GM19372 (cell line): Measurements from ENCODE around the gene CCDC177.

ENCODE experiments used
- ATAC-seq: cut with Tn5 transposase; IDR thresholded peaks from one replicate; pipeline ENCODE4 v1.9.1; 2021; ENCODE audit warnings: mild to moderate bottlenecking, low read depth, moderate library complexity; ENCODE audit not compliant: unreplicated experiment

Gene CCDC177

GRCh38 chr14:69574263-69574953 is at the start of gene CCDC177:
TSS of gene CCDC177 (minus strand) at chr14:69574871. CDS start at chr14:69573622, 1,249 bp downstream.
- no peak for ATAC-seq

DNA sequence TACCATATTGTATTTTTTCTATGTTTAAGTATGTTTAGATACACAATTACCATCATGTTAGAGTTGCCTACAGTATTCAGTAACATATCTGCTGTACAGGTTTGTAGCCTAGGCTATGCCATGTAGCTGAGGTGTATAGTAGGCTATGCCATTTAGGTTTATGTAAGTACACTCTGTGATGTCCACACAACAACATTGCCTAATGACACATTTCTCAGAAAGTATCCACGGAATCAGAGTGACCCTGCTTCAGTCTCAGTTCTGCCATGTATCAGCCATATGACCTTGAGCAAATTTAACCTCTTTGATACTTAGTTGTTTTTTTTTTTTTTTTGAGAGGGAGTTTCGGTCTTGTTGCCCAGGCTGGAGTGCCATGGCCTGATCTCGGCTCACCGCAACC is 49.5 kb upstream of the CCDC177 start:
- no peak for ATAC-seq

DNA sequence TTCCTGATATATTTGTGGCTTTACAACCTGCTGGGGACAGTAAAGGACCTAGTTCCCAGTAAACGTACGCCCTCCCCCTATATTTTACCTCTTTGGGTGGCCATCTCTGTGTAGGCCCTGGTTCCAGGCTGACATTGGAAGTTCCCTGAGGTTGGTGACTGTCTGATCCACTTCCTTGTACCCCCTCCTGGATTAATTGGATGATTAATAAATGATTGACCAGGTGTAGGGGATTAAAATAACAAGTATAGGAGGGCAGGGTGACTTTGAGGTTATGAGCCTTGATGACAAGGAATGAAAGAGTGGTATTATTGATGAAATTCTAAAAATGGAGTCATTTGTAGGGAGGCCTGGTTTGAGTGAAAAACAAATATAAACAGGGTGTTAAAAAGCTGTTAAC is 46.3 kb upstream of the CCDC177 start:
- ATAC-seq, result no peak

DNA sequence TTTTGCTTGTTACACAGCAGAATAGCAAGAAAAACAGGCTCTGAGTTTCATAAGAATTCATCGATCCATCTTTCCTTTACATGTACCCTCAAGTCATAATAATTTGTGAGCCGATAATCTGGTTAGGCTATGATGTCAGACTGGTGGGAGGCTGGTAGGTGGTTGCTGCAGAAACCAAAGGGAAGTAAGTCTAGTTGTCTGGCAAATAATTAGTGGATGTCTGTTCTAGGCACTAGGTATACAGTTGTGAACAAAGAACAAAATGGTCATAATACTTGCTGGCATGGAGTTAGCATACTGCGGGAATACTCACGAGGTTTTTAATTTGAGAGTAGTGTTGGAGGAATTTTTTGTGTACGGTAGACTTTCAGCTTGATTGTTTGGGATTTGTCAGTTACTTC is 45.5 kb upstream of the CCDC177 start:
- ATAC-seq, result no peak

DNA sequence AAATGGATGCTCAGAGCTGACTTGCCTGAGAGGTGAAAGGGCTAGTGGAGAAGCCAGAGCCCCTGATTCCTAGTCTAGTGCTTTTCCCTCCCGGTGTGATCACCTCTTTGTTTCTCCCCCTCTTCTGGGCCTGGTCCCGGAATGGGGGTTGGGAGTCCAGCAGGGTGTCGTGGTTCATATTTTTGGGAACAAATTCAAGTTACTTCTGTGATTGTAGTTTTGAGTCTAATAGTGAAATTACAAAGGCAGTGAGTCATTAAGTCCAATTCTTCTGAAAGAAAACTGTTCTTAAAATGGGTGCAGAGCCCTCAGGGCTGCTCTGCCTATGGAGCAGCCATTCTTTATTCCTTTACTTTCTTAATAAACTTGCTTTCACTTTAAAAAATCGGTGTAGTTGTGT is 44.3 kb upstream of the CCDC177 start:
- no peak for ATAC-seq

DNA sequence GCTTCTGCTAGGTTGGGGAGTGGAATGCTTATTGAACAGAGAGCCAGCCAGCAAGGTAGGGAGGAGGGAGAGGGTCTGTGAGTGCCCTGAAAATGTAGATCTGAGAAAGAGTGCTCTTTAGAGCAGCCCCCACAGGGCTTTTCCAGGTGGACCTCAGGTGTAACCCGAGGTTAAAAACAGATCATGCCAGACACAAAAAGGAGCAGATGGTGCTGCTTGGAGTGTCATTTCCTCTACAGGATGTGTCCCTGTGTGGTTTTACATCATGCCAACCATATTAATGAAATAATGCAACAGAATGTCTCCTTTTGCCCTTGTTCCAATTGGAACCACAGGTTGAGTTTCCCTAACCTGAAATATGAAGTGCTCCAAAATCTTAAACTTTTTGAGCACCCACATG is 43.1 kb upstream of the CCDC177 start:
- no peak for ATAC-seq

DNA sequence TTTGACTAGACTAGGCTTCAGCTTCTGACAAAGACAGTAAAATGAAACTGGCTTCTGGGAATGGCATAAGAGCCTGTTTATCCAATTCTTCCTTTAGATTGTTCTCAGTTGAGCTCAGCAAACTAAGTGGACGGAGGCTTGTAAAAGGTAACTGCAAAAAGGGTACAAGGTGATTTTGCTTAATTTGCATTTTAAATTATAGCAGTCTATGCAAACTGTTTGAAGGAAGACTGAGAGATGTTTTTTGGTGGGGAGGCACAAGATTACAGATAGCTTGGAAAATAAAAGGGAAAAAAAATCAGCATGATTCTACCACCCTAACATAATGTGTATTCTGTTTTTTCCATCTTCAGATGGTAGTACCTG is 41.7 kb upstream of the CCDC177 start:
- ATAC-seq, result no peak

- peak; percentile 44 for ATAC-seq
Observed at GRCh38 chr14:69615496-69616407, 41.1 kb upstream of the CCDC177 start.

DNA sequence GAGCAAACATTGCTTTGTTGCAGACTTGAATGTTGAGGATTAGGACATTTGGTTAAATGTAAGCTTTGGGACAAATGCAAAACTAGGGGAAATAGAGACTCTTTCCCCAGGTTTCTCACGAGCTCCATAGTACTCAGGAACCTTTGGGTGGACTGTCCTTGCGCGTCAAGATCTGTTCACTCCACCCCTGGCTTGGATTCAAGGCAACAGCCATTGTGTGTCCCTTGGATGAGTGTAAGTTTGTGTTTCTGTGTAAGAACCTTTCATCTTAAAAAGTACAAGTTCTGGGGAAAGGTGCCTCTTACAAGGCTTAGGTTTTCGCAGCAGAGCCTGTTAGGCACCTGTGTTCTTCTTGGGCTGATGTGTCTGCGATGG is 40.4 kb upstream of the CCDC177 start:
- ATAC-seq, result no peak

GRCh38 chr14:69614592-69614991 is 39.9 kb upstream of the CCDC177 start:
- no peak for ATAC-seq

DNA sequence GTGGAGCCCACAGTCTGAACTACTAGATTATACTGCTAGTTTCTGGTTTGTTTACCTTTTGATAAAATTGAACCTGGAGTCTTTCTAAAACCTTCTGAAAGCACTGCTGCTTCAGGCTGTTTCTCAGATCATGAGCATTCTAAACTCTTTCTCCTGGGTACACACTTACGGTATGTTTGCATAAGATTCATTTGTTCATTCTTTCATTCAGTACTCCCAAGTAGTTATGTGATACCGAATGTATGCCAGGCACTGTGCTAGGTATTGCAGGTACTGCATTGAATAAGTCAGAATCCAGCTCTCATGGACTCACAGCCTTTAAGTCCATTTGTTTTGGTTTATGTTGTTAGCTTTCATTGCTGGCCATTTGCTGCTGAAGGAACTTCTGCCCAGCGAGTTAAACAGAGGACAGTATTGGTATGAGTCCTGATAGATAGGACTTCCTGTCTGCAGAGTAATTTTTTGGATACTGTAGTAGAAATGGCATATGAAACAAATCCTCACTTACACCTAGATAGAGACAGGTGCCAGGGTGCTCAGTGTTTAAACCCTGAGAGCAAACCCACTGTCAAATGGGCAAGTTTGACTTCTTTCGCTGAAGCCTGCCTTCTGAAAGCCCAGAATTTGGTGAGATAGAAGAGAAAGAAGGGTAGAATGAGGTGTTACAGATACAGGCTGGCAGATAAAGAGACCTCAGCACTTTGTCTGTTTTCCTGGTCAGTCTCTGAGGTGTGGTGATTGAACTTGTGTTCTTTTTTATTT is 38.8 kb upstream of the CCDC177 start:
- ATAC-seq, result no peak

DNA sequence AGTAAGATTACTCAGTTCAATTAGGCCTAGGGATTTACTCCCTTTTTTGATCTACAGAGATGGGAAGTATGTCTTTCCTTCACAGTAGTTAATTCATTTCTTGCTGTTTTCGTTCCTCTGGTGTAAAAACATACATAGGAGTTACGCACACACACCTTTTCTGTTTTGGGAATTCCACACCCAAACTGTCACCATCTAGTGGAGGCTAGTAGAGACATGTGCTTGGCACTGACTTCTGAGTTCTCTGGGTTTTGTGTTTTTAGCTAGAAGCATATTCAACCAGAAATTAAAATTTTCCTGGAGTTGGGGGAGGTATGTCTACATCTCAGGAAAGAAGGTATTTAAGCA is 38.1 kb upstream of the CCDC177 start:
- no peak for ATAC-seq

GRCh38 chr14:69612014-69612782 is 37.5 kb upstream of the CCDC177 start:
- peak; percentile 6 for ATAC-seq

DNA sequence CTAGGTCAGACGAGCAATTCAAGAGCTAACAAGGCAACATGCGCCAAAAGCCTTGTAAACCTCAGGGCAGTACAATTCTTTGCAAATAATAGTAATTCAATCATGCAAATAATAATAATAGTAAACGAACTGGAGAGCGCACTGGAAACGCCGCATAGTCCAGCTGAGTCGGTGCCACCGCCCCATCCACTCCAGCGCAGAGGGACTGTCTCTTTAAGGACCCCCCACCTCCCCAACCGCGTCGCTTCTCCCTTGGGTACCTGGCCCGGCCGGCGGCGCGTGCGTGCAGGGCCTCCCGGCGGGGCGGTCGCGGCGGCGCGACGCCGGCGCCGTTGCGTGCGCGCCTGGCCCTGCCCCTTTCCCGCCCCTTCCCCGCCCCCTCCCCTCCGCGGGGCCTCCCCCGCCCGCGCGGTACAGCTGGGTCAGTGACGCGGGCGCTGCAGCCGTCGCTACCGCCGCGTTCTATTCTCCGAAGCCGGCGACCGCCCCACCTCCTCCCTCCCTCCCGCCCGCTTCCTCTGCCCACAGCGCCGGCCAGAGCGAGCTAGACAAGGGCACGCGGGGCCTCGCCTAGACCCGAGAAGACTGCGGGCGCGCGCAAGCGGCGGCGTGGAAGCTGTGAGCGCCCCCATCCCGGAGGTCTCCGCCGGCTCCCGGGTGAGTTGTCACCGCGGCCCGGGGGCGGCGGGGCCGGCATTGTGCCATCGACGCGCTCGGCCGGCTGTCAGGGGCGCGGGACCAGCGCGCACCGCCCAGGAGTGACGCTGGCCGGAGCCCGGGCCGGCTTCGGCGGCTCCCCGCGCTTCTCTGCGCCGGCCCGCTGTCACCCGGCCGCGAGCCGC is 36.7 kb upstream of the CCDC177 start, which contains the start of gene SUSD6:
Gene SUSD6 (plus strand): TSS at position 425 of the 842 bp plus-strand sequence. CDS start 46,997 bp downstream, outside the sequence.
- ATAC-seq, result peak; percentile 57

DNA sequence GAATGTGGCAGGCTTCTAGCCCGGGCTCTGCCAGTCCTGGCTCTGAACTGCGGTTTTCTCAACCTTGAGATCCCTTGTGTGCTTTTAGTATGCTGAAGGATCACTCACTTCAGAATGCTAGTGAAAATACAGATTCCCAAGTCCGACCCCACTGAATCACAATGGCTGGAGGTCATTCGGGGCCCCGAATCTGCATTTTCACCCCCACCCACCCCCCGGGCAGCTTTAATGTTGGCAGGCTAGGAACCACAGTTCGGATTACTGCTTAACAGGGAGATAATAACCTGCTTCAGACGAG is 36.2 kb upstream of the CCDC177 start:
- ATAC-seq, result no peak

GRCh38 chr14:69610020-69610873 is 35.6 kb upstream of the CCDC177 start:
- no peak for ATAC-seq

DNA sequence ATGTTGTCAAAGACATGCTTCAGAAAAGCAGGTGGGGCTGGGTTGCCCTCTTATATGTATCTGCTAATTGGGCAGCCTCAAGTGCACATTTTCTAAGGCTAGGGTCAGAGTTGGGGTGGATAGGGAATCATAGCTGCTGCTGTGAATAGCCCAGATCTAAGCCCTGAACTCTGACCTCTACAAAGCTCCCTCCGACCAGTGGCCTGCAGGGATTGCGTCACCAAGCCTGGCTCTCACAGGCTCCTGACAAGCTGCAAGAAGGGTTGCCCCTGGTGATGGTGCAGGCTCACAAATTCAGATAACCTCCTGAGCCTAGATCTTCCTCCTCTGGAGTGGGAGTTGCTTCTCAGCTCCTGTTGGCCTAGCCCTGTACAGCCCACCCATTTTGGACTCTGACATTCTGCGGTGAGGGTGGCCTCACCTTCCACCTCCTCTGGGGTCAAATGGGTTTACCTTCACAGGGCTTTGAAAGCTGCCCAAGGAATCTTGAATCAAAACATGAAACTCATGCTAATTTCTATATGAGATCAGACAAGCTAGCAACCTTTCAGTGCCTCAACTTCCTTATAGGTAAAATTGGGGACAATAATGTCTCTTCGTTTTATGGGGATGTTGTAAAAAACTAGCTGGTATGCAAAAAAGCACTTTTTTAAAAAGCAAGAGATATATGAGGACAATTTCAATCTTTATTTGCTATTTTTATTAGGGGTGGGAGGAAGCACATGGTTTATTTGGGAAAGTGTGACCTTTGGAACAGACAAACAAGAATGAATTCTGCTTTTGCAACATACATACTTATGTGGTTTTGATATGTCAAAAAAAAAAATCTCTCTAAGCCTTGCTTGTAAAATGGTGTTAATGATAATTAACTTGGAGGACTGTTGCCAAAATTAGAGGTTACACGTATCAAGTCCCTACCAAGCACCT is 31.9 kb upstream of the CCDC177 start:
- no peak for ATAC-seq

DNA sequence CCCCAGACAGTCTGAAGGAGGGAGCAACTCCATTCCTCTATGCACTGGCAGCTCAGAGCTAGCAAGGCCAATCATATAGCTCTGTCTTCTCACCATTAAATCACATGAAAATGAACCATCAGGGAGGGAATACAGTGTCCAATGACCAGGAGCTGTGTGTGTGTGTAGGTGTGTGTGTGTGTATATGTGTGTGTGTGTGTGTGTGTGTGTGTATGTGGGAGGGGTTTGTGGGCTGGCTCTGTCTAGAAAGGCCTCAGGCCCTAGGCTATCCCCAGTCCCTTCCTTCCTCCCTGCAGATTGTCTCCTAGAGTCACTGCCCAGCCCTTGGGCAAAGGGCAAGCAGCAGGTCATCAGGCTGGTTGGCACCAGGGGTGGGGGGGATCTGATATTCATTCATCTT is 31.1 kb upstream of the CCDC177 start:
- ATAC-seq, result no peak
